ENCODE data around the gene PSMG3.

PSMG3 gene

GRCh38 chr7:1598286-1598685, 28.5 kb upstream of the PSMG3 start:
- no peaks in the 10 kb centered on the region for H3K36me3 ChIP-seq (ENCODE audit: control insufficient read depth, insufficient read depth, low read length)
- H3K9me3 ChIP-seq (ENCODE audit: control insufficient read depth, low read length) = no peaks in the 10 kb centered on the region
- no peak for TF ChIP-seq CTCF (IDR thresholded peaks at IDR 0.05)
- no peaks in the 10 kb centered on the region for H3K4me1 ChIP-seq
- no peaks in the 10 kb centered on the region for H3K27me3 ChIP-seq (ENCODE audit: control insufficient read depth, insufficient read depth, low read length)
- H2AFZ ChIP-seq = no peak overlapping the region
- no peak overlapping the region for H3K4me2 ChIP-seq (ENCODE audit: low read length)
- no peak overlapping the region for H3K4me3 ChIP-seq (ENCODE audit: low read depth, low read length)
- no peaks in the 10 kb centered on the region for H3K79me2 ChIP-seq
- no peak overlapping the region for H3K27ac ChIP-seq
- H3K9ac ChIP-seq = no peak overlapping the region

DNA sequence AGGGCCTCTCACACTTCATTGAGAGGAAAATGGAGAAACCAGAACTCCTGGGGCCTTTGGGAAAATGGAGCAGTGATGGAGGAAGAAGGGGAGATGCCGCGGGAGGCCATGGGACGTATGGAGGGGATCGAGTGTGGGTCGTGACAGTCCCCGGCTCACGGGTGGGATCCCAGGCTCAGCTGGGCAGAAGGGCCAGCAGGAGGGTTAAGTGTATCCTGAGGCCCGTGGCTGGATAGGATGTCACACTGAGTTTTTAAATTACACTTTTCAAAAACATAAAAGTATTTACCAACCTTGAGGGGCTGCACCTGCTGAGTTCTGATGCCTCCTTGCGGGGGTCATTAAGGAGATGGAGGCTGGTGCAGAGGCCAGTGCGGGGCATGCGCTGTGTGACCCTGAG, 28.0 kb upstream of the PSMG3 start:
- Histone ChIP-seq H3K4me1 (no peaks in the 10 kb centered on the region), H2AFZ (no peak overlapping the region), H3K9me3 (ENCODE audit: control insufficient read depth, low read length) (no peaks in the 10 kb centered on the region), H3K9ac (no peak overlapping the region), H3K79me2 (no peaks in the 10 kb centered on the region), H3K27me3 (ENCODE audit: control insufficient read depth, insufficient read depth, low read length) (no peaks in the 10 kb centered on the region), H3K36me3 (ENCODE audit: control insufficient read depth, insufficient read depth, low read length) (no peaks in the 10 kb centered on the region), H3K4me2 (ENCODE audit: low read length) (no peak overlapping the region), H3K27ac (no peak overlapping the region), H3K4me3 (ENCODE audit: low read depth, low read length) (no peak overlapping the region)
- no peak for TF ChIP-seq CTCF (IDR thresholded peaks at IDR 0.05)

DNA sequence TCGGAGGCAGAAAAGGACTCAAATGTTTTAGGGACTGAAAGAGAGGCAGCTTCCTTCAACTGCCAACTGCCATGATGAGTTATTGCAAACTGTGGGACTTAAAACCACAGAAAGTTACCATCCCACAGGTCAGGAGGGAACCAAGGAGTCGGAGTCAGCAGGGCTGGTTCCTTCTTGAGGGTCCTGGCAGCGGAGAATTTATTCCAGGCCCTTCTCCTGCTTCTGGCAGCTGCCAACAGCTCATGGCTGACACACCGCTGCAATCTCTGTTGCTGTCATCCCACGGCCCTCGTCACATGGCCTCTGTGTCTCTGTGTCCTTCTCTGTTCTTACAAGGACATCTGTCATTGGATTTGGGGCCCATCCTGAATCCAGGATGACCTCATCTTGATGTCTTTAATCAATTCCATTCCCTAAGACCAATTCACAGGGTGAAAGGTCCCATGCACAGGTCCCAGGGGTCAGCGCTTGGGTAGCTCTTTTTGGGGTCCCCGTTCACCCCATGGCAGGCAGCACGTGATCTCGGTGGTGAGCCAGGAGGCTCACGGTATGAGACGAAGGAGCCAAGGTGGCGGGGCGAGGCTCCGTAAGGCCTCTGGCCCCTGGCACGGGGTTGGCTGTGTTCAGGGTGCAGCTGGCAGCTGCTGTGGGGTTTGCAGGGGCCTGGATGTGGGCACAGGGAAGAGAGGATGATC, 27.4 kb upstream of the PSMG3 start:
- H3K9me3 ChIP-seq (ENCODE audit: control insufficient read depth, low read length) = no peaks in the 10 kb centered on the region
- H2AFZ ChIP-seq = no peak overlapping the region
- H3K27me3 ChIP-seq (ENCODE audit: control insufficient read depth, insufficient read depth, low read length) = no peaks in the 10 kb centered on the region
- H3K4me3 ChIP-seq (ENCODE audit: low read depth, low read length) = no peak overlapping the region
- no peaks in the 10 kb centered on the region for H3K4me1 ChIP-seq
- no peaks in the 10 kb centered on the region for H3K36me3 ChIP-seq (ENCODE audit: control insufficient read depth, insufficient read depth, low read length)
- no peak for TF ChIP-seq CTCF (IDR thresholded peaks at IDR 0.05)
- no peak overlapping the region for H3K4me2 ChIP-seq (ENCODE audit: low read length)
- no peak overlapping the region for H3K9ac ChIP-seq
- no peaks in the 10 kb centered on the region for H3K79me2 ChIP-seq
- H3K27ac ChIP-seq = no peak overlapping the region

- no peak overlapping the region for H3K4me2 ChIP-seq (ENCODE audit: low read length)
- no peaks in the 10 kb centered on the region for H3K79me2 ChIP-seq
- no peak overlapping the region for H3K9ac ChIP-seq
- TF ChIP-seq CTCF (IDR thresholded peaks at IDR 0.05) = no peak
- no peak overlapping the region for H3K27ac ChIP-seq
- H3K4me1 ChIP-seq = no peaks in the 10 kb centered on the region
- no peaks in the 10 kb centered on the region for H3K36me3 ChIP-seq (ENCODE audit: control insufficient read depth, insufficient read depth, low read length)
- no peak overlapping the region for H2AFZ ChIP-seq
- H3K9me3 ChIP-seq (ENCODE audit: control insufficient read depth, low read length) = no peaks in the 10 kb centered on the region
- no peaks in the 10 kb centered on the region for H3K27me3 ChIP-seq (ENCODE audit: control insufficient read depth, insufficient read depth, low read length)
- H3K4me3 ChIP-seq (ENCODE audit: low read depth, low read length) = no peak overlapping the region
Measured at GRCh38 chr7:1596181-1597043, 26.6 kb upstream of the PSMG3 start.
